GM19438 (cell line): ENCODE results near the gene CCDC171.
"Not testable (repeated sequence)": the region's sequence is repeated elsewhere in the genome, so short reads cannot be mapped to it uniquely, and the experiment has no call there.

Experiments used
- ATAC-seq: cut with Tn5 transposase; IDR thresholded peaks from one replicate; pipeline ENCODE4 v1.9.1; 2021; ENCODE audit warnings: low read depth; ENCODE audit not compliant: unreplicated experiment

CCDC171 gene

GRCh38 chr9:15552636-15553527 is at the start of gene CCDC171:
Gene CCDC171, plus strand, starts transcription at chr9:15553043. Its CDS starts 11,046 bp downstream, at chr9:15564089.
- peak; percentile 80 for ATAC-seq

- no peak for ATAC-seq
These were observed 46.9 kb upstream of the CCDC171 start for GRCh38 chr9:15505921-15506320.

DNA sequence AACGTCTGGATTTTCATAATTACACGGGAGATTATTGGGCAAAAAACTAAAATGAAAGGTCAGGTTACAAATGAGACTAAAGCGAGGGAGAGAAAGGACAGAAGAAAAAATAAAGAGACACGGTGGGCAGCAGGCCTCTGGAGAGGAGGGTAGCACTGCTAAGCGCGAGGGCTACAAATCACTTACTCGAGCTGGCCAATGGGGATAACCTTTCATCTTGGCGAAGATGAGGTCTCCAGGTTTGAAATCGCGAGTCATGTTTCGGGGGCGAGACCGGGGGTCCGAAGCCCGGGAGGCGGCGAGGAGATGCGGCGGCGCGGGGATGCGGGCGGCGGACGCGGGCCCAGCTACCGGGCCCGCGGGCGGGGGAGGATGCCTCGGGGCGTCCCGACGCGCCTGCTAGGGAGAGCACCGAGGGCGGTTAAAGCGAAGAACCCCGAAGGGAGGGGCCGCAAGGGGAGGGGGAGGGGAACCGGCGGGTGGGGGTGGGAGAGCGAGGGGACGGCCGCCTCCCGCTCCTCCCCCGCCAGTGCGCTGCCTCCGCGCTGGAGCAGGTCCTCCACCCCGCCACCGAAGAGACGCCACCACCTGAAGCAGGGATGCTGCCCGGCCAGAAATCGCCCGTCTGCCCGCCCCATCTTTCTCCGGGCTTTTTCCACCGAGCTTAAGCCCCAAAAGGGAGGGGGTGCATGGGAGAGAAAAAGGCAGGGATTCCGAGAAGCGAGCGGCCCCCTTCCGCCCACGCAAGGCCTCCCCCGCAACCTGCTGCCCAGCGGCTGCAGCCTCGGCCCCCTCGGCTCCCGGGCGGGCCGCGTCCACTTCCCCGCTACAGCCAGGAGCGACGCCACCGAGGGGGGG is 42.7 kb upstream of the CCDC171 start:
- peak; percentile 35 for ATAC-seq

- peak; percentile 78 for ATAC-seq
These were observed 41.9 kb upstream of the CCDC171 start, which contains the start of gene PSIP1 for GRCh38 chr9:15510789-15511575. Gene PSIP1, minus strand, starts transcription at chr9:15510970. Its CDS starts 782 bp downstream, at chr9:15510188.

DNA sequence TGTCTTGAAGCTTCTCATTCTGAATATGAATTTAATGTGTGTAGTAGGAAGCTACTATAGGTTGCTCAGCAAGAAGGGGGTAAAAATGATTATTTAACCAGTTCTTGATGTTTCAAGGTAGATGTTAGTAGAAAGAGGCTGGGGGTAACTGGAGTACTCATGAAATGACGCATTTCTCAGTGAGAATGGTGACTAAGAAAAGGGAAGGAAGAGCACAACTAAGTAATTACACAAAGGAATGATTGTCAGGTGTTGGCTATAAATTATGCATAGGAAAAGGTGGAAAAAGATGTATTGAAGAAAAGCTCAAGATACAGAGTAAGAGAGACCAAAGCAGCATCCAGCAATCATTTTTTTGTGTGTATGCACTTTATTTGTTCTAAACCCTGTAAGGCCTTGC is 40.6 kb upstream of the CCDC171 start:
- ATAC-seq, result no peak

DNA sequence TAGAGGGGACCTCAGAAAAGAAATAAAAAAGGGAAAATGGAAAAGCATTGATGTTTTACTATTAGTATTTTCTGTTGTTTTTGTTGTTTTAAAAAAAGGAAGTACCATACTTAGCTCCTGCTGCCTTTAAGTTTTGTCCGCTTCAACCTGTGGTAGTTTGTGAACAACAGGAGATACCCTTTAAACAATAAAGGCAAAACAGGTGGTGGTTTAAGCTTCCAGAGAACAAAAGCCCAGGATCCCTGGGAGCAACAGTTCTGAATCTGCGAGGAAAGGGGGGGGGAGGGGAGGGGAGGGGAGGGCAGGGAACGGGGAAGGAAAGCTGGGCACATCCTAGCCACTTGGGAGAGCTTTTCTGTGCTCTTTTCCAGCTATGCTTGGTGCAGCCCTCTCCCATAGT is 40.0 kb upstream of the CCDC171 start:
- ATAC-seq, result no peak

DNA sequence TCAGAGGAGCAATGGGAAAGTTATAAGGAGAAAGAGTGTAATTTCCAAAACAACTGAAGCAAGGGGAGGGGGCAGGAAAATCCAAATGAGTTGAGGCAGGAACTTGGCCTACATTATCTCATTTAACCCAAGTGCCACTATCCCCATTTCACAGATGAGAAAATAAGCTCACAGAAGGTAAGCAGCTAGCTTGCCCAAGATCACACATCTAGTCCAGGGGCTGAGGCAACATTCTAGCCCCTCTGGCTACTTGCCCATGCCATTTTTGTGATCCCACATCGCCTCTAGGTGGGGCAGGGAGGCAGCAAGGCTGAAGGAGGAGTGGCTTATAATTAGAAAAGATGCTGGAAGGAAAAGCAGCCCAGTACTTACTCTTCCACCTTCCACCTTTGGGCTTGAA is 39.5 kb upstream of the CCDC171 start:
- no peak for ATAC-seq

DNA sequence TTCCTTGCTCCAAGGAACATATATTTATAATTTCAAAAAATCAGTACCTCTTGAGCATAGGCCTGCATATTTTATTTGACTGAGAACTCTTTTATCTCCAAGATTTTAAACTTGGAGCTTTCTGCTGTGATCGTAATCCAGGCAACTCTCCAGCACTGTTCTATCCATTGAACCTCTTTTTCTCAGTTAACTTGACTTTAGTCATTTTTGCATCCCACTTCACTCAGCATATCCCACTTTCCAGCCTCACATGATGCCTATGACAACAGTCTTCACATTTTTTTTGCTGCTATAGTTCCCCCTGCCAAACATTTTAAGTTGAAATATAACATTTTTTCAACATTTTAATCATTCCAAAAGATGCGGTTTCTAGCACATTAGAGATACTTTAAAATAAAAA is 33.0 kb upstream of the CCDC171 start:
- ATAC-seq, result no peak

- ATAC-seq, result no peak
These were observed 31.6 kb upstream of the CCDC171 start for GRCh38 chr9:15521254-15521653.

- ATAC-seq, result no peak
These were observed 30.6 kb upstream of the CCDC171 start for GRCh38 chr9:15522130-15522755.

GRCh38 chr9:15524845-15525455 is 27.9 kb upstream of the CCDC171 start:
- ATAC-seq, result no peak

- ATAC-seq, result no peak
These were observed 26.9 kb upstream of the CCDC171 start for GRCh38 chr9:15525958-15526357.

DNA sequence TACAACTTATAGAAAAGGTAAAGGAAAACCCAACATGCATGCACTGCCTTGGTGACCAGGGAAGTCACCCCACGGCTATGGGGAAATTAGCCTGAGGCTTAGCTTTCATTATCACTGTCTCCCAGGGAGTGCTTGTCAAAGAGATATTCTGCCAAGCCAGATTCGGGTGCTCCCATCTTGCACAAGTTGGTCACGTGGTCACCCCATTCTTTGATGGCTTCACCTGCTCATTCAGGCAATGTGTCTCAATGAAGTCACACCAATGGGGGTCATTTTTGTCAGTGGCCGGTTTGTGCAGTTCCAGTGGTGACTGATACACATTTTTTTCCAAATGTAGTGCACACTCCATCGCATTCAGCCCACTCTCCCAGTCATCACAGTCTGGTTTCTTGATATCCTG is 25.8 kb upstream of the CCDC171 start:
- ATAC-seq, result not testable (repeated sequence)

DNA sequence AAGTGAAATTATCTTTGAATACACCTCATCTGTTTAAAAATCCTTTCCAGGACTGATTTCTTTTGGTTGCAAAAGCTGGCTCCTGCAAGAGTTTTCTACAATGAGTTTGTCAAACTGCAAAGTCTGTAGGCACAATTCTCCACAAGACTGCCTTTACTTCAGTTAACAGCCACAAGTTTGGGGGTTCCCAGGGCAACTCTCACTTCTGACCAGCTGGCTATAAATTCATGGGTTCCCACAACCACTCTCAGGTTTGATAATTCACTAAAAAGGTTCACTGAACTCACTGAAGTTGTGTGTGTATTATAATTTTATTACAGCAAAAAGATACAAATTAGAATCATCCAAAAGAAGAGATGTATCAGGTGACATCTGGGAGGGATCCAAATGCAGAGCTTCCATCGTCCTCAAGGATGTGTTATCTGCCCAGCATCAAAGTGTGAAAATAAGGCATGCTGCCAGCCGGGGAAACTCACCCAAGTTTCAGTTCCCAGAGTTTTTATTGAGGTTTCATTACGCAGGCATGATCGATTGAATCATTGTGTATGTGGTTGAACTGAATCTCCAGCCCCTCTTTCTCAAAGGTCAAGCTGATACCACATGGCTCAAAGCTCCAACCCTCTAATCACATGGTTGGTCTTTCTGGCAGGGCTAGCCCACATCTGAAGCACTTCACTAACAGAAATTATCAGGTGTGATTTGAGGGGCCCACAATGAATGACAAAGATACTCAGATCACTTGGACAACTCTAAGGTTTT is 23.1 kb upstream of the CCDC171 start:
- ATAC-seq, result peak; percentile 81

GRCh38 chr9:15531380-15531779 is 21.5 kb upstream of the CCDC171 start:
- ATAC-seq, result no peak

DNA sequence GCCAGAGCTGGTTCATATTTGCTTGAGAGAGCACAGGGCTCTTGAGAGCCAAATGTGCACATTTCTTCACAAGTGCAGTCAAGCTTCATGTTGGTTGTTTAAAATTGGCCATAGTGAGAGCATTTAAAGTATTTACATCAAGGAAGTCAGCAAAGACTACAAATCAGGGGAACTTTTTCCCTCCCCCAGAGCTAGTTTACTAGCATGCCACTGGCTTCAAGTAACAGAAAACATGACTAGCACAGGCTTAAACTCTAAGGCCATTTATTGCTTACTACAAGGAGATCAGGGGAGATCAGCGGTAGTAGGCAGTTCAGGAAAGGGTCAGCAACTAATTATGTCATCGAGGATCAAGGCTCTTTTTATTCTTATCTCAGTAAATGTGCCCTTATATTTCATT is 11.0 kb upstream of the CCDC171 start:
- no peak for ATAC-seq

DNA sequence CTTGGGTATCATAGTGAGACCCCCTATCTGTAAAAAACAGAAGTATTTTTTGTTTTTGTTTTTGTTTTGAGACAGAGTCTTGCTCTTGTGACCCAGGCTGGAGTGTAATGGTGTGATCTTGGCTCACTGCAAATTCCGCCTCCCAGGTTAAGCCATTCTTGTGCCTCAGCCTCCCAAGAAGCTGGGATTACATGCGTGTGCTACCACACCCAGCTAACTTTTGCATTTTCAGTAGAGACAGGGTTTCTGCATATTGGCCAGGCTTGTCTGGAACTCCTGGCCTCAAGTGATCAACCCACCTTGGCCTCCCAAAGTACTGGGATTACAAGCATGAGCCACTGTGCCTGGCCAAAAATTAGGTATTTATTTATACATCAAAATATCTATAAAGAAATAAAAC is 10.2 kb upstream of the CCDC171 start:
- ATAC-seq, result no peak

- ATAC-seq, result no peak
These were observed 9.6 kb upstream of the CCDC171 start for GRCh38 chr9:15543047-15543813.
